ENCODE measurements around the gene ZBTB20.

ZBTB20 gene

GRCh38 chr3:114615523-114616085, 531.5 kb downstream of the ZBTB20 start:
- H3K9me3 ChIP-seq (replicated peaks; ENCODE audit: insufficient read depth, low read length), result no peaks in the 10 kb centered on the region
- no peak for DNase-seq

GRCh38 chr3:114609973-114610630, 537.0 kb downstream of the ZBTB20 start:
- H3F3A ChIP-seq (ENCODE audit: insufficient read depth, low read length), result no peaks in the 10 kb centered on the region
- no peaks in the 10 kb centered on the region for H3K4me1 ChIP-seq (ENCODE audit: low read length)
- H3K27me3 ChIP-seq (replicated peaks; ENCODE audit: insufficient read depth, low read length), result no peaks in the 10 kb centered on the region
- no peak overlapping the region for H3K27ac ChIP-seq (ENCODE audit: low read length)
- H3K9me2 ChIP-seq (replicated peaks; ENCODE audit: insufficient read depth, low read length), result no peaks in the 10 kb centered on the region
- H3K4me2 ChIP-seq (ENCODE audit: low read depth, low read length), result no peak overlapping the region
- H2AFZ ChIP-seq (ENCODE audit: low read length), result no peak overlapping the region
- no peak for DNase-seq
- no peaks in the 10 kb centered on the region for H3K9me3 ChIP-seq (replicated peaks; ENCODE audit: insufficient read depth, low read length)
- TF ChIP-seq EZH2 (optimal IDR thresholded peaks at IDR 0.05; ENCODE audit: low read depth, low read length) (no peak), CTCF (IDR thresholded peaks at IDR 0.05; ENCODE audit: low read length) (no peak), EZH2phosphoT487 (IDR thresholded peaks at IDR 0.05; ENCODE audit: low read length) (no peak)
- H3K9ac ChIP-seq (ENCODE audit: low read length), result no peak overlapping the region
- no peaks in the 10 kb centered on the region for H4K20me1 ChIP-seq (ENCODE audit: insufficient read depth, low read length)
- H3K79me2 ChIP-seq (ENCODE audit: low read length), result no peaks in the 10 kb centered on the region
- no peak overlapping the region for H3K4me3 ChIP-seq (ENCODE audit: low read length)
- H3K36me3 ChIP-seq (replicated peaks; ENCODE audit: insufficient read depth, low read length), result no peaks in the 10 kb centered on the region

More at GRCh38 chr3:114615523-114616085, 531.5 kb downstream of the ZBTB20 start:
- no peaks in the 10 kb centered on the region for H3K79me2 ChIP-seq (ENCODE audit: low read length)
- H3K4me3 ChIP-seq (ENCODE audit: low read length), result no peak overlapping the region
- no peaks in the 10 kb centered on the region for H4K20me1 ChIP-seq (ENCODE audit: insufficient read depth, low read length)
- H2AFZ ChIP-seq (ENCODE audit: low read length), result no peak overlapping the region
- no peaks in the 10 kb centered on the region for H3F3A ChIP-seq (ENCODE audit: insufficient read depth, low read length)
- H3K9ac ChIP-seq (ENCODE audit: low read length), result no peak overlapping the region
- H3K9me2 ChIP-seq (replicated peaks; ENCODE audit: insufficient read depth, low read length), result no peaks in the 10 kb centered on the region
- no peaks in the 10 kb centered on the region for H3K4me1 ChIP-seq (ENCODE audit: low read length)
- no peak overlapping the region for H3K4me2 ChIP-seq (ENCODE audit: low read depth, low read length)
- H3K27ac ChIP-seq (ENCODE audit: low read length), result no peak overlapping the region
- H3K27me3 ChIP-seq (replicated peaks; ENCODE audit: insufficient read depth, low read length), result no peaks in the 10 kb centered on the region
- no peak for TF ChIP-seq CTCF (IDR thresholded peaks at IDR 0.05; ENCODE audit: low read length)
- no peak for TF ChIP-seq EZH2phosphoT487 (IDR thresholded peaks at IDR 0.05; ENCODE audit: low read length)
- no peak for TF ChIP-seq EZH2 (optimal IDR thresholded peaks at IDR 0.05; ENCODE audit: low read depth, low read length)
- no peaks in the 10 kb centered on the region for H3K36me3 ChIP-seq (replicated peaks; ENCODE audit: insufficient read depth, low read length)

- TF ChIP-seq EZH2phosphoT487 (IDR thresholded peaks at IDR 0.05; ENCODE audit: low read length), result no peak
- no peak for TF ChIP-seq CTCF (IDR thresholded peaks at IDR 0.05; ENCODE audit: low read length)
- TF ChIP-seq EZH2 (optimal IDR thresholded peaks at IDR 0.05; ENCODE audit: low read depth, low read length), result no peak
- Histone ChIP-seq H3K9me3 (replicated peaks; ENCODE audit: insufficient read depth, low read length) (no peaks in the 10 kb centered on the region), H3K9ac (ENCODE audit: low read length) (no peak overlapping the region), H3K79me2 (ENCODE audit: low read length) (no peaks in the 10 kb centered on the region), H4K20me1 (ENCODE audit: insufficient read depth, low read length) (no peaks in the 10 kb centered on the region), H3K4me1 (ENCODE audit: low read length) (no peaks in the 10 kb centered on the region), H3K4me3 (ENCODE audit: low read length) (no peak overlapping the region), H3K27ac (ENCODE audit: low read length) (no peak overlapping the region), H3K27me3 (replicated peaks; ENCODE audit: insufficient read depth, low read length) (no peaks in the 10 kb centered on the region), H3K9me2 (replicated peaks; ENCODE audit: insufficient read depth, low read length) (no peaks in the 10 kb centered on the region), H3K36me3 (replicated peaks; ENCODE audit: insufficient read depth, low read length) (no peaks in the 10 kb centered on the region), H2AFZ (ENCODE audit: low read length) (no peak overlapping the region), H3K4me2 (ENCODE audit: low read depth, low read length) (no peak overlapping the region), H3F3A (ENCODE audit: insufficient read depth, low read length) (no peaks in the 10 kb centered on the region)
- no peak for DNase-seq
These were observed 538.8 kb downstream of the ZBTB20 start for GRCh38 chr3:114608293-114608692.

Measured in MM.1S (cell line).